CD4-positive, alpha-beta T cell treated with Interleukin-15 for 1 hour (primary cell): ENCODE results near the gene COL4A1.

ENCODE experiments used
- DNase-seq: peaks from one replicate; pipeline ENCODE4 v3.0.0-alpha.2; 2020

The COL4A1 gene

DNA sequence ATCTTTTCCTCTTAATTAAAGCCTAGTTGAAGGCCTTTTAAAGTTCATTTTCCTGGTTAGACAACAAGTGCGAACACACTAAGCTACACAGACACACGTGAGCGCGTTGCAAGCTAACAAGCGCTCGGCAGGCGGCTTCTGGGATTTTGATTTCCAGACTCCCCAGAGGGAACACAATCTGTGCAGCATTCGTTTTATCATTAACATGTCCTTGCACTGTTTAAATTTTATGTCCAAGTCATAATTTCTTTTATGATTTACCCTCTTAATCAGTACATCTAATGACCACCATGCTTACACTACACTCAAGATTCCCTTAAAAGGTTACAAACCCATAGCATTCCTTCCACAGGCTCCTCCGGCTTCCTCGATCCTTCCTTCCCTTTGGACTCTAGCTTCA, 16.8 kb downstream of the COL4A1 start:
- DNase-seq = no peak

DNA sequence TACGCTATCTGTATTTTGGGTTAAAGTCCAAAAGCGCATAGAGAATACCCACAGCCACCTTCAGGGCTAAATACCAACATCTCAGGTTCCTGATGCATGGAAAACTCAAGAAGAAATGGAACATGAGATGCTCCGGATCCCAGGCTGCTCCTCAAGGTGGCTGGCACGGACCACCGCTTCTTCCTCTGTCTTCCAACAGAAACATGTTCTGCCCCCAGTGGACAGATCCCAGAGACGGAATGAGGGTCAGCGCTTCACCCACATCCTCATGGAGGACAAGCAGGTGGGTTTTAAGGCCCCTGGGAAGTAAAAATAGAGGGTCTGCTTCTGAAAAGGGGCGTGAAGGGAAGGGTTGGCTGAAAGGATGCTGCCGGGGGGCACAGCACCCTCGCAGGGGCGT, 17.3 kb downstream of the COL4A1 start:
- DNase-seq = no peak

DNA sequence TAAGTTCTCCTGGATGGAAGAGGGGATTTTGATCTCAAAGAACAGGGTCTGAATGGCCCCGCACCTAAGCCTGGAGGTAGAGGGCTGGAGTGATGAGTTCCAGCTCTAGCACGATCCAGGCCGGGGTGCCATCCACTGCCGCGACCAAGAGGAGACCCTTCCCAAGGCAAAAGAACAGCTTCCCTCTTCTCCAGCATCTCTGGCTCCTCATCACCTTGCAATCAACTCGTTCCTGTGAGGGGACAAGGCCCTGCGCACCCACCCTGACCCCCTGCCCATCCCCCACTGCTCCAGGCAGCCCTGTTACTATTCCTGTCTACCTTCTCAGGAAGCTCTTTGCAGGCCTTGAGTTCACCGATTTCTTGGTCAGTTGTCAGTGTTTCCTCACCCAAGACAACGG, 17.8 kb downstream of the COL4A1 start:
- no peak for DNase-seq

DNA sequence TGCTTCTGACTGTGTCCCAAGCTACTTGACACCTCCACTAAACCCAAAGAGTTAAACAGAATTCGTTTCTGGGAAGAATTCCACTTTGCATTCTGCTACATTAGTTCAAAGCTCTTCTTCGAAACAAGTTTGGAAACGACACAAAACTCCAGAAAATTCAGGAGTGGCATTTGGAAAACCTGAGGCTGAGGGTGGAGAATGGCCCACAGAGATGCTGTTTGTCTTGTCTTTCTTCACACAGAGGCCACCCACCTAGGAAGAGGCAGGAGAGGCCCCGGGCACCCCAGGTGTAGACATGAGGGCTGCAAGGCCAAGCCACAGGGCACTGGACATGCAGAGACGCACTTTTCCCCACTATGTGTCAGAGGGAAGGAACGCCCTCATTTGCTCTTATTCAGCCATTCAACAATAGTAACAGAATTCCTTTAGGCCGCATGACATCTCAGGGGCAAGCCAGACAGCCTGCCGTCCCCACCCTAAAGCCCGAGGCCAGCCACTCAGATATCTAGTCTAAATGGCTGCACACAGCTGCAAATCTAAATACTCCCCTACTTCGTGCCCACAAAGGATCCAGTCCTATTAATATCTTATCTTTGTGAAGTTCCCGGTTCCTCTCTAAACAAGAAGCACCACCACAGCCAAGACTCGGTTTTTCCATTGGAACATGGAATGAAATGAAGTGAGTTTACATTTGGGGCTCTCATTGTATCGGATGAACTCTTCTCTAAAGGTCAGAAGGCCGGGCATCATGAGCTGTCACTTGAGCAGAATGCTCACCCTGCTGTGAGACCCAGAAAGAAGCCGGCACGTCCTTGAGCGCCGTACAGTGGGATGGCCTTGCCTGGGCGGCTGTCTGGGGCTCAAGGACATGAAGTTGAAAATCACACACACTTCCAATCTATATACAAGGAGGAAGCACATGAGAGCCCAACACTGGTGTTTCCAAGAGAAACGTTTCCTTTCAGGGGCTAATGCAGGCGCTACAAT, 19.8 kb downstream of the COL4A1 start:
- no peak for DNase-seq

DNA sequence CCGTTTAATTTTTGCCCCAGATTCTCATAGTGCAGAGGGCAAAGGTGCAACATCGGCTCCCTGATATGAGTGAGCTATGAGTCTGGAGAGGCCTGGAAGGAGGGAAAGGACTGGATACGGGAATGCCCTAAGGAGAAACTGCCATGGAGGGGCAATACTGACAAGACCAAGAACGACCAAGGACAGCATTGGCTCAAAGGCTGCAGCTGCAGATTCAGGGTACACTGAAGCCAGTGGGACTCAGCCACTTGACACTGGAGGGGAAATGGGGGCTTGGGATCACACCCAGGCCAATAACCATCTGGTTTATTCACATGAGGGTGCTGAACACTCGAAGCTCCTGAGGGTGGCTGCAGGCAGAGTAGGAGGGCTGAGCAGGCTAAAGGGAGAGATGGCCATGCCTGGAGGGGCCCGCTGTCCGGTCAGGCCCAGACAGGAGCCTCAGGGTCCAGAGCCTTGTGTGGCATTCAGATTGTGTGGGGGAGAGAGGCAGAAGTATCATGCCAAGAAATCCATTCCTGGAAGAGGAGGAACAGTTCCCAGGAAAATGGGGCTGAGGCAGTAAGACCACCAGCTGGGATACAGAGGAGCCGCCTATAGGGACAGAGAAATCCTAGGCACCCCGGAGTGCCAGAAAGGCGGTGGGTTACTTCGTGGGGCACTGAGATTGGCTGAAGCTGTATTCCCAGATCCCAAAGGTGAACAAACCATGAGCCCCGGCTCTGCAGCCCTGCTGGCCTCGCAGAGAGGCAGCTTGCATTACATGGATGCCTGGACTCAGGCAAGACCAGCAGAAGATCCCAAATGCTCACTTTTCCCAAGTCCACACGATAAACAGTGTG, 20.7 kb downstream of the COL4A1 start:
- no peak for DNase-seq

DNA sequence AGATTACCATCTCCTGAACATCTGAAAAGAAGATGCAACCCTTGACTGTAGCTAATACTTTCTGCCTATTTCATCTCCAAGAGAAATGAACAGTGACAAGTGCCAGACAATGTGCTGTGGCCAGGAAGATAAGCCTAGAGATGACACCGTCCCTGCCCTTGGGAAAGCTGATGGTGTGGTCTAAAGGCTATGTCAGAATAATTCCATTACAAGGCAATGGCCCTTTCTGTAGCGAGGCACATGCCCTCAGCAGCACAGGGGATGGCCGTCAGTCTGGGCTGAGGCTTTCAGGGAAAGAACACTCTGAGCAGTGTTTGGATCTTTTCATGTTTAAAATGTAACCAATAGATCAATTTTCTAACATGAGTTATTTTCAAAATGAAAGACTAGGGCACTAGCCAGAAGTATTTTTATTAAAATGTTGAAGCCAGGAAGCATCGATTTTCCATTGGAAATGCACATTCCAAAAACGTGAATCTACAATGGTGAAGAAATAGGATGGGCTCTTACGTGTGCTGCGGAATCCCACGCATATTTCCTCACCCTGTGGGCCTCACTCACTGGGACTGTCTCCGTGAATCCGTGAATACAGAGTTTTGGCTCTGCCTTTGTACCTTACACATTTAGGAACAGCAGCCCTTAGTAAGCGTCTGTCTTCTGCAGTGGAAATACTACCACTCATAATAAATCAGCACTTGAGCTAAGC, 22.0 kb downstream of the COL4A1 start:
- no peak for DNase-seq

DNA sequence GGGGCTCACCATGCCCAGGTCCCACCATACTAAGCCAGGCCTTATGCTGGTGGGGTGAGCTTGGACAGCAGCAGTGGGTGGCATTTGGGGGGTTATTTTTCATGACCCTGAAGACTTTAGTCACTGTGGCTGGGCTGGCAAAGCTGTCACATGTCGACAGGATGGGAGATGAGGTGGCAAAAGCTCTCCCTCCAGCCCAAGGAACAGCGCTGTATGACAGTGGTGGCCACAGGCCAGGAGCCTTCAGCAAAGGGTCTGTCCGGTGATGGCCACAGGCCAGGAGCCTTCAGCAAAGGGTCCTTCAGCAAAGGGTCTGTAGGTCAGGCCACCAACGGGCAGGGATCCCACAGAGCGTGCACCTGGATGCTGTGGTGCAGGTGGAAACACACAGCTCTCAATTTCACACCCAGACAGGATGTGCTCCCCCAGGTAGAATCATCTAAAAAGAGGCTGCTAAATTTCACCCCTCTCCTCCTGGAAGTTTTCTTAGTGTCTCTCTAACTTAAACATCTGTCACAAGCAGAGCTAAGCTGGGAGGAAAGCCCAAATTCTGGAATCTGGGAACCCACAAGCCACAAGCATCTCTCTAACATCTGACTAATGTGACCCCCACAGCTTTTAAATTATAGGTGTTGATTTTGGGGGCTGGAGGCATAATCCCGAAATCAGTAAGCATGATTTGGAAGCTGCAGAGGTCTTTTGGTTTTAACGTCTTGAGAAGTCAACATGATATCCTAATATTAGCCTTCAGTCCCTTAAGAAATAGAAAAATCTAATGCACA, 23.0 kb downstream of the COL4A1 start:
- DNase-seq = no peak

DNA sequence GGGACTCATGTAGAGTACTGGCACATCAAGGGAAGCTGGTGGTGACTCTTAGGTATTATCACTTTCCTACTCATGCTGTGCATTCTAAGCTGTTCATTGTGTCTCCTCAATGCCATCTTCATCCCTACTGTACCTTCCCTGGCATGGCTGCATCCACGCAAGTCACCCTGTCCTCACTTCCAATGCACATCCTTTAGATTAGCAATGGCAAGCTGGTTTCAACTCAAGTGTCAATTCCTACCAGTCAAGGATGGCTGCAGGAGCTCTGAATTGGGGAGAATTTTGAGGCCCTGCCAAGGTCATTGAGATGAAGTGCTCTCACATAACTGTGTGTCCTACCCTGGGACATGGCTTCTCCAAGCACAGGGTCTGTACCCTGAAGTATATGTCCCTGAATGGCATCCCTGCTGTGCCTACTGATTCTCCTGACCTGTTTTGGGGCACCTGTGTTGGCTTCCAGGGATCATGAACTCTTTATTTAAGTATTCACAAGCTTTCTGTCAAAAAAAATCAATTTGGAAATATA, 24.6 kb downstream of the COL4A1 start:
- DNase-seq = no peak

DNA sequence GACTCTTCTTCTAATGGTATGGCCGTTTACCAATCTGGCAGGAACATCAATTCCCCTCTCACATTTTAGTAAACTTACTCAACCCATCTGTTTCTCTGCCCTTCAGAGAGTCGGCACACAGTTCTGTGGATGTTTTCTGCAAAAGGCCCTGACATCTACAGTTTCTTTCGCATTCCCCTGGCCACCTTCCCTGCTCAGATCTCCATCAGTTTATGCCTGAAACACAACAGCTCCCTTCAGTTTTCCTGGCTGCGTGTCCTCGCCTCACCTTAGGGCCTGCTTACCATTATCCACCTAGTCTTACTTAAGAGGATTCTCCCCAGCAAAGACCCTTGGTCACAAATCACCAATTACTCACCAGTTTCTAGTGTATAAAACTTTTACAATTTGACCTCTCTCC, 25.2 kb downstream of the COL4A1 start:
- DNase-seq = no peak

DNA sequence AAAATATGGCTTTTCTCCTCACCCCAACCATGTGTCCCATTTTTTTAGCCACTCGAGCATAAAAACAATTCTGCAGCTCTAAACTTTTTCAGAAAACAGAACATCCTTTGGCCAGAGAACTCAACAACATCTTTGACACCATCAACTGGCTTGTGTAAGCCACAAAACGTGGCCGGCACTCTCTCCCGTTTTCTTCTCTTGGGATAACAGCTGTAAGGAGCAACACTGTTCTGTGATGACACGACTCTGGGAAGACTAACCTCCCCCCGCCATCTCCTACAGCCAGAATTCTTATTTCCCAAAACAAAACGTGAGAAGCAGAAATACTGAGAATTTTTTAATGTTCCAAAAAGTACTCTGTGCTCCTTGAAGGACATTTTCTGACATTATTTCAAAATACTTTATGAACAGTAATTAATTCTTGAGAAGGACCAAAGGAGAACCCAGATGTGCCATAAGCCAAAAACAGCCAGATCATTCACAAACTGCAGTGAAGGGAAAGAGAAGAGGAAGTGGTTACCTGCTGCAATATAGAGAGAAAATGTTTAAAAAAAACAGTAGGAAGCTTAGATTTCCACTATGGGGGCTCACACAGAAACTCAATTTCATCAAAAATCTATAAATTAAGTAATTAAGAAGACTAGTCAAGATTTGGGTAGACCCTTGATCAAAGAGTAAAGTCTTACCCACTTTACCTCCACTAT, 25.8 kb downstream of the COL4A1 start:
- DNase-seq = no peak

DNA sequence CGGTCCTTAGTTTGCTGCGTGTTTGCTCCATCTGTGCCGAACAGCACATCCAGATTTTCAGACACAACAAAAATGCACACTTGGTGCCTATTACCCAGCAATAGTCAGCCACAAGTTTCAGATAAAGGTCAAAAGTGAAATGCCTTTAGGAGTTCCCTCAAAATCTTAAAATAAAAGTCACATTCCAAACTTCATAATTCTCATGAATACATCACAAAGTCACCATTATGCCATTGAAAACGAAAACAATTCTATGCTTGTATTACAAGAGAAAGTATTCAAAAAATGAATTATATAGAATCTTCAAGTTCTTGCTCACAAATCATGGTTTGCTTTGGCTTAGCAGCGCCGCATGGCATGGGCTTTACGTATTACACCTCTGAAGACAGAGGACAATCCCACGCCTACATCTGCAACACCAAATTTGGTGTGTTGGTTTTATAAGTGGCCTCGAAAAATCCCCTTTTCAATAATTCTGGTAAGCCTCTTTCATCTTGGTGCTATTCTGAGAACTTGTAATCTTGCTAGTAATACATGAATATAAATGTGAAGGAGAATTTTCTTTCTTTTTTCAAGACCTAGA, 26.6 kb downstream of the COL4A1 start:
- DNase-seq = no peak

DNA sequence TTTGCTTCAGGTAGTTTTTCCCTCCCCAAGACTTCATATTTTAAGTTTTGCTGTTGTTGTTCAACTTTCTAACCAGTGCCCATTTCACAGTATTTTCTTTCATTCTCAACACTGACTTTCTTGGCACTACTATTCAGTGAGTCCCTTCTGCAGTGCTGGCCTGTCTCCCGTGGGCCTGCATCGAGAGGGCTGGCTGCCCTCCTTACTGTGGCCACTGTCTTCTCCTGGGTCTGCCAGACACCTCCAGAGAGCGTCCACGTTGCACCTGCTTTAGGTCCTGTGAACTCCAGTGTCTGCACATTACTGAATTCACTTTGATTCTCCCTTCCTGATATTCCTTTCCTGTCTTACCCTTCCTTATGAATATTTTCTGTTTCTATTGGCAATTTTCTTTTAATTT, 27.3 kb downstream of the COL4A1 start:
- no peak for DNase-seq

DNA sequence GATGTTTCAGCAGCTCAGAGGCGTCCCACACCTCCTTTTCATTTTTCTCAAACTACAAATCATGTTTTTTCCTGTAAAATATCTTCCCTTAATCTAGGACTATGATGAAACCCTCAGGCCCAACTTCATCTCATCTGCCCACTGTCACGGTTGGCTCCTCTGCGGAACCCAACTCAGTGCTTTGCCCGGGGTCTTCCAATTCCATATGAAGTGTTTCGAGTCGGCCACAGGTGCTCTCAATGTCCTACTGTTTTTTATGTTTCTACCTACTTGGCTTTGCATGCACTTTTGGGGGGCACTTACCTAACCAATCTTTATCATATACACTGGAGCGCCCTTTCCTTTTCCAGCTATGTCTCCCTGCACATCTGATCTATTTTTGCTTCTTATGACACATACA, 28.1 kb downstream of the COL4A1 start:
- DNase-seq = no peak

DNA sequence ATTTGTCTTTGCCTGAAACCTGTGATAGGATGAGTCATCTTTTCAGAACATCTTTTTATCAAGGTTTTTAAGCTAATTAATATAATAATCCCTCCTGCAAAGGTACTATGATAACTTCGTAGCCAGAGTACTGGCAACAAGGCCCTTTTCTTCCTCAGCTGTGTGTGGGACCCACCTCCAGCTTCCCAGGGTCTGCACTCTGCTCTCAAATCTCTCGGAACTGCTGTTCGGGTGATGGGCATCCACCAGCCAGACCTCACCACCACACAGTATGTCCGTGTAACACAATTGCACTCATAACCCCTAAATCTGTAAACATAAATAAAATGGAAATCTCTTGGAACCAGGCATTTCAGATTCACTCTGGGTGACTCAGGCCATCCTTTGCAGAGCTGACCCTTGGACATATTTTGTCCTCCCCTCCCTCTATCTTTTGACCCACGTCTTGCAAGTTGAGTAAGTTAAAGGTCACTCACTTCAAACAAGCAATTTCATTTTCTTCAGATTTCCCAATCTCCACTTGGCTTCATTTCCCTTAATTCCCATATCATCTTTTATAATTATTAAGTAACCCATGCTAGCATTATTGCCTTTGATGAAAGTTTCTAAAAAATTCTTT, 29.5 kb downstream of the COL4A1 start:
- no peak for DNase-seq

DNA sequence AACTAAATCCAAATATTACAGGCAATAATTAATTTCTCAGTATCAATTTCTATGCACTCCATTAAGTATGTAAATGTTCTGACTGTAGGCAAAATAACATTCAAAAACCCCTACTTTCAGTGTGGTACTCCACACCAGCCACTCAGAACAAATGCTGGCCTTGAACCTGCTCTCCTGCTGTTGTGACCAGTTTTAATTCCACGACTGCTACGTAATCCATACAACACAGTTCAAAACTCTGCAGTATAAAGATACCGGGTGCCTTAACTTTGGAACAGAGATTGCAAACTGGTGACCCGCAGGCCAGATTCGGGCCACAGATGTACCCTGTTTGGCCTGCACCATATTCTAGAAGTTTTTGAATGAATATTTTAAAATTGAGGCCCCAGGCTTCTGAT, 30.4 kb downstream of the COL4A1 start:
- DNase-seq = no peak

DNA sequence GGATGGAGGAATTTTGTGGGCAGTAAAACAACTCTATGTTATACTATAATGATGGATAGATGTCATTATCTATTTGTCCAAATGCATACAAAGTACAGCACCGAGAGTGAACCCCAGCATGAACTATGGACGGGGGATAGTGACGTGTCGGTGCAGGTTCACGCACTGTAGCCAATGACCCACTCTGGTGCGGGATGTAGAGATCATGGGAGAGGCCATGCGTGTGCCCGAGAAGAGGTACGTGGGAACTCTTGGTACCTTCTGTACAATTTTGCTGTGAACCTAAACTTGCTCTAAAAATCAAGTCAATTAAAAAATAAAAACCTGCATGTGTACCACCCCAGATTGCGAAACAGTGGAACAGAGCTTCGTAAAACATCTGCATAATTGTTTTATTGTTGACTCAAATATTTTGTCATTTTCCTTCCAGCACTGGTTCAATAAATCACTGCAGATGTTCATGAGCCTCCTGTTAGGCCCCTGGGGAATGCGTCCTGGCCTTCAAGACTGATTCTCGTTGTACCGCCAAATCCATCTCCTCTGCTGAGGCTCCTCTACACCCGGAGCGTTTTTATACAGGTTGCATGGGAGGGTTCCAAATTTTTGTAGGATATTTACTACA, 30.9 kb downstream of the COL4A1 start:
- DNase-seq = no peak

DNA sequence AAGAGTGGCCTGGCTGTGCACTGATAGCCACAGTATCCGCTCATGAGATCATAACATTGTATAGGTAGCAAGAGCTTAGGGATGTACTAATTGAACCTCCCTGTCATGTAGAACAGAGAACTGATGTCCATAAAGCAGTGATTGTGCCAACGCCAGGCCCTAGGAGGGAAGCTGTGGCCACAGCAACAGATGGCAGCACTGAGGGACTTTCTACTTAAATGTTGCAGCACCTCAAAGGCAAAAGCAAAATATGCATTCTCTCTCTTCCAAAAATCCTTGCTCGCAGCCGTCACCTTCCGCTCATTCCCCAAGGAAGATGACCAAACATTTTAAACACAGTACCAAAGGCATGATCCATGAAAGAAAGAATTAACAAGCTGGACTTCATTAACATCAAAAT, 32.3 kb downstream of the COL4A1 start:
- DNase-seq = no peak

DNA sequence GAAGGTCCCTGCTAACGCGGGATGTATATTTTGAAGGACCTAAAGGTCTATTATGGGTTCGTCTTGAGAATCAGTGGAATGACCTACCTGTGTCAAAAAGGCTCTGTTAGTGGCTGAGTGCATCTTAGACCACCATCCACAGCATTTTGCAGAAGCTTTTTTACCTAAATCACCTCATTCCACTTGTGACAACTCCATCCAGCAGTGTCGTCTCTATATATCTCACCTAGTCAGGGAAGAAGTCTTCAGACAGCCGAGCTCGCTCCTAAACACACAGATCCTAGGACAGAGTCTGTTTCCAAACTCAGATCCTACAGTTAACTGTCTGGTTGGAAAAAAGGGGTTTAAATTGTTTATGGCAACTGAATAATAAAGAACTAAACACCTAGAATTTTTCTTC, 33.7 kb downstream of the COL4A1 start:
- no peak for DNase-seq

DNA sequence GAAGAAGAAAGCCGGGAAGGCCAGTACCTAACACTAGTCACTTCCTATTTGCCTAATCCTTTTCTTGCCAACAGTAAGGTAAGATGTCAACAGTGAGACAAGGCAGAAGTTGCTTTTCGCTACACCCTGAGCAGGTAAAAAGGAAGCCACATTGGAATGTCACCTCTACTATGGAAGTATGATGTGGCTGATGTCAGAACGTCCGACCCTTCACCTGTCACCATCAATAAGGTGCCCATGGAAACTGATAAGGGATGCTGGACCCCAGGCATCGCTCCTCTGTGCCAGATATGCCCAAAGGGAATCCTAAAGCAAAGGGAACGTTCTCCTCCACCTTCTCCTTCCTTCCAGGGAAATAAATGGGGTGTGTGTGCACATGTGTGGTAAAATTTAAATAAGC, 34.3 kb downstream of the COL4A1 start:
- DNase-seq = no peak

DNA sequence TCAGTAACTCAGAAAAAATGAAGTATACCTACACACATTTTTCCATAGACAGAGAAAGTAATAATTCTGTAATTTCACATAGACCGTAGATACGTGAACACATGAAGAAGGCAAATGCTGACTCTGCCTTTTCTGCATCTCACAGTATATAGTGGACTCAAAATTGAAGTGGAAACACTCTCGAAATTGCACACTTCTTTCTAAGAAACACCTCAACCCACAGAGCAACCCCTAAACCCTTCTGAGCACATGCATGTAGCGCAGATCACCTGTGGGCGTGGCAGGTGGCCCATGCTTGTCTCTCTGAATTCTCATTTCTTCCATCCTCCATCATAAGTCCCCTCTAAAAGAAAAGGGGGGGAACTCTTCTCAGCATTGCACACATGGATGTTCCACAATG, 34.7 kb downstream of the COL4A1 start:
- no peak for DNase-seq
